Neural cell (in vitro differentiated cells): ENCODE measurements around the gene DPF3. TPM values are rescaled to one million over a fixed set of nuclear protein-coding genes. Genes with fewer than 3 reads are reported as not detected.

Source experiments
- H2AFZ ChIP-seq: fragments of 200-600, 300-800 bp; sonication (generic), shearing (Covaris generic); 2 replicates; pipeline ENCODE4 v1.6.0; 2014; ENCODE audit warnings: low read depth, mild to moderate bottlenecking, antibody characterized with exemption, low read length, moderate library complexity
- H3F3A ChIP-seq: fragments of 200-600 bp; shearing (Covaris generic); 2 replicates; pipeline ENCODE4 v1.6.1; 2016; ENCODE audit warnings: mild to moderate bottlenecking, moderate library complexity, mixed read lengths, antibody characterized with exemption, low read length; ENCODE audit not compliant: insufficient read depth, poor library complexity, severe bottlenecking
- H3K27ac ChIP-seq: fragments of 200-600, 300-800 bp; sonication (generic), shearing (Covaris generic); 2 replicates; pipeline ENCODE4 v1.5.1; 2014; ENCODE audit warnings: mild to moderate bottlenecking, low read length, moderate library complexity
- H3K27me3 ChIP-seq: fragments of 300-800, 200-600 bp; sonication (generic), shearing (Covaris generic); 2 replicates; pipeline ENCODE4 v1.6.0; 2014; ENCODE audit warnings: mild to moderate bottlenecking, low read depth, low read length, moderate library complexity; ENCODE audit not compliant: insufficient read depth
- H3K36me3 ChIP-seq: fragments of 300-800, 200-600 bp; sonication (generic), shearing (Covaris generic); 2 replicates; pipeline ENCODE4 v1.5.1; 2014; ENCODE audit warnings: mild to moderate bottlenecking, antibody characterized with exemption, low read length, moderate library complexity; ENCODE audit not compliant: insufficient read depth
- H3K4me2 ChIP-seq: fragments of 300-800, 200-600 bp; sonication (generic), shearing (Covaris generic); 2 replicates; pipeline ENCODE4 v1.6.0; 2014; ENCODE audit warnings: mild to moderate bottlenecking, low read length
- H3K4me3 ChIP-seq: fragments of 300-800, 200-600 bp; sonication (generic), shearing (Covaris generic); 2 replicates; pipeline ENCODE4 v1.5.1; 2014; ENCODE audit warnings: mild to moderate bottlenecking, low read length, moderate library complexity
- H3K79me2 ChIP-seq: fragments of 200-600 bp; shearing (Covaris generic); replicated peaks from 2 replicates; pipeline ENCODE4 v1.6.0; 2014; ENCODE audit warnings: mild to moderate bottlenecking, low read length, moderate library complexity; ENCODE audit not compliant: insufficient read depth
- H3K9ac ChIP-seq: fragments of 300-800, 200-600 bp; sonication (generic), shearing (Covaris generic); 2 replicates; pipeline ENCODE4 v1.6.1; 2016; ENCODE audit warnings: mild to moderate bottlenecking, low read length, mixed read lengths
- H3K9me2 ChIP-seq: fragments of 200-600 bp; shearing (Covaris generic); 2 replicates; pipeline ENCODE4 v1.6.1; 2016; ENCODE audit warnings: mild to moderate bottlenecking, low read length, mixed read lengths; ENCODE audit not compliant: insufficient read depth
- H3K9me3 ChIP-seq: fragments of 200-600, 300-800 bp; sonication (generic), shearing (Covaris generic); 2 replicates; pipeline ENCODE4 v1.6.1; 2016; ENCODE audit warnings: mild to moderate bottlenecking, mixed run types, low read length, moderate library complexity, mixed read lengths
- H4K20me1 ChIP-seq: fragments of 200-600 bp; shearing (Covaris generic); 2 replicates; pipeline ENCODE4 v1.6.1; 2016; ENCODE audit warnings: mild to moderate bottlenecking, mixed run types; ENCODE audit not compliant: insufficient read depth
- EP300 ChIP-seq: fragments of 450-650 bp; conservative IDR thresholded peaks from 2 replicates; pipeline ENCODE4 v1.6.1; 2014; ENCODE audit warnings: antibody characterized with exemption, mild to moderate bottlenecking, moderate library complexity; ENCODE audit not compliant: poor library complexity, severe bottlenecking
- EZH2 ChIP-seq: fragments of 200-600, 300-800 bp; shearing (Covaris generic), sonication (generic); IDR thresholded peaks from 2 replicates; pipeline ENCODE4 v1.6.1; 2014; ENCODE audit warnings: antibody characterized with exemption, low read length, borderline replicate concordance, mild to moderate bottlenecking; ENCODE audit not compliant: insufficient read depth, poor library complexity, severe bottlenecking
- MXI1 ChIP-seq: fragments of 450-650 bp; conservative IDR thresholded peaks from 2 replicates; pipeline ENCODE4 v1.6.1; 2014; ENCODE audit warnings: antibody characterized with exemption, mild to moderate bottlenecking; ENCODE audit not compliant: poor library complexity, severe bottlenecking
- POLR2AphosphoS5 ChIP-seq: IDR thresholded peaks from 2 replicates; pipeline ENCODE4 v1.6.1; 2012
- RAD21 ChIP-seq: fragments of 450-650 bp; conservative IDR thresholded peaks from 2 replicates; pipeline ENCODE4 v1.6.1; 2014; ENCODE audit warnings: antibody characterized with exemption, mild to moderate bottlenecking, moderate library complexity
- SMC3 ChIP-seq: fragments of 450-650 bp; conservative IDR thresholded peaks from 2 replicates; pipeline ENCODE4 v1.6.1; 2014; ENCODE audit warnings: antibody characterized with exemption, mild to moderate bottlenecking, moderate library complexity; ENCODE audit not compliant: poor library complexity
- TAF1 ChIP-seq: IDR thresholded peaks from 2 replicates; pipeline ENCODE4 v1.6.1; 2012; ENCODE audit warnings: low read depth
- polyA plus RNA-seq: library from polyadenylated mRNA; depleted of rRNA; stranded (reverse); fragments of >200 nt; gene quantifications from 2 replicates; pipeline ENCODE4 v1.2.3, GENCODE V29; 2014
- TF ChIP-seq, protein P1 (sequence below): fragments of 450-650 bp; IDR thresholded peaks from 2 replicates; pipeline ENCODE4 v1.5.1; 2014; ENCODE audit warnings: antibody characterized with exemption, mild to moderate bottlenecking, moderate library complexity; ENCODE audit not compliant: poor library complexity, severe bottlenecking
- TF ChIP-seq, protein P2 (sequence below): IDR thresholded peaks from 2 replicates; pipeline ENCODE4 v1.6.1; 2012; ENCODE audit warnings: borderline replicate concordance

The DPF3 gene
- polyA plus RNA-seq, 1 donor from 2014 or later: 2.9 TPM

DNA sequence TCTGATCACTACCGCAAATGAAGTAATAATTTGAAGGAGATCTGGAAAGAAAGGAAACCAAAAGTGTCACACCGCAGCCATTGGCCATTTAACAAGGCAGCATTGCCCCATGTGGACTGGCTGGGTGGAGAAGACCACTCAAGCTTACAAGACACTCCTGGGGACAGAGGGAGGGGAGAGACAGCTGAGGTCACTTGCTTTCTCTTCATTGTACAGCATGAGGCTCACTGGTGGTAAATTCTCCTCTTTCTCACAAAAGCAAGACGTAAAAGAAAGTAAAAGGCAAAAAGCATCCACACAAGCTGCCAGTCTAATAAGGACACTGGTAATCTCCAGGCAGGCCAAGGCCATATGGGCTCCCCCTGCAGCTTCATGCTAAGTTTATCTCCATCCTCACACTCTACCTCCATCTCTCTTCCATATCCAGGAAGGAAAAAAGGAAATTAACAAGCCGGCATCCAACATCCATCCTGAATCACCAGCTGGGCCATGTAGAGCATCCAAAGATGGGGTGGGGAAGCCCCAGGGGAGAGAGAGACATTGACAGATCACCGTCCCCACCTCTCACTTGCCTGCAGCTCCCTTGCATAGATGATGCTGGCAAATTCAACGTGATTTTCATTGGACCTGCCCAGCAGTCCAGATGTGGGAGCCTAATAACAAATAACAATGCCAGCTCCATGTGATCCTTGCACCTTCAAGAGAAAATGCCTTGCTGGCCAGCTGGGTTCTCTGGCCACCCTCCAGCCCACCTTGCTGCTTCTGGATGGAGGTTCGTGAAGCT is 100.6 kb downstream of the DPF3 start:
- no peaks in the 10 kb centered on the region for H4K20me1 ChIP-seq
- no peaks in the 10 kb centered on the region for H3K9me2 ChIP-seq
- H3F3A ChIP-seq: no peaks in the 10 kb centered on the region
- no peak overlapping the region for H3K9ac ChIP-seq
- no peaks in the 10 kb centered on the region for H3K36me3 ChIP-seq
- no peak overlapping the region for H3K4me3 ChIP-seq
- TF ChIP-seq TAF1 (no peak), POLR2AphosphoS5 (no peak), RAD21 (no peak), MXI1 (no peak), SMC3 (no peak), EP300 (no peak), EZH2 (no peak)
- TF ChIP-seq, protein P1, sequence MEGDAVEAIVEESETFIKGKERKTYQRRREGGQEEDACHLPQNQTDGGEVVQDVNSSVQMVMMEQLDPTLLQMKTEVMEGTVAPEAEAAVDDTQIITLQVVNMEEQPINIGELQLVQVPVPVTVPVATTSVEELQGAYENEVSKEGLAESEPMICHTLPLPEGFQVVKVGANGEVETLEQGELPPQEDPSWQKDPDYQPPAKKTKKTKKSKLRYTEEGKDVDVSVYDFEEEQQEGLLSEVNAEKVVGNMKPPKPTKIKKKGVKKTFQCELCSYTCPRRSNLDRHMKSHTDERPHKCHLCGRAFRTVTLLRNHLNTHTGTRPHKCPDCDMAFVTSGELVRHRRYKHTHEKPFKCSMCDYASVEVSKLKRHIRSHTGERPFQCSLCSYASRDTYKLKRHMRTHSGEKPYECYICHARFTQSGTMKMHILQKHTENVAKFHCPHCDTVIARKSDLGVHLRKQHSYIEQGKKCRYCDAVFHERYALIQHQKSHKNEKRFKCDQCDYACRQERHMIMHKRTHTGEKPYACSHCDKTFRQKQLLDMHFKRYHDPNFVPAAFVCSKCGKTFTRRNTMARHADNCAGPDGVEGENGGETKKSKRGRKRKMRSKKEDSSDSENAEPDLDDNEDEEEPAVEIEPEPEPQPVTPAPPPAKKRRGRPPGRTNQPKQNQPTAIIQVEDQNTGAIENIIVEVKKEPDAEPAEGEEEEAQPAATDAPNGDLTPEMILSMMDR: no peak
- TF ChIP-seq, protein P2, sequence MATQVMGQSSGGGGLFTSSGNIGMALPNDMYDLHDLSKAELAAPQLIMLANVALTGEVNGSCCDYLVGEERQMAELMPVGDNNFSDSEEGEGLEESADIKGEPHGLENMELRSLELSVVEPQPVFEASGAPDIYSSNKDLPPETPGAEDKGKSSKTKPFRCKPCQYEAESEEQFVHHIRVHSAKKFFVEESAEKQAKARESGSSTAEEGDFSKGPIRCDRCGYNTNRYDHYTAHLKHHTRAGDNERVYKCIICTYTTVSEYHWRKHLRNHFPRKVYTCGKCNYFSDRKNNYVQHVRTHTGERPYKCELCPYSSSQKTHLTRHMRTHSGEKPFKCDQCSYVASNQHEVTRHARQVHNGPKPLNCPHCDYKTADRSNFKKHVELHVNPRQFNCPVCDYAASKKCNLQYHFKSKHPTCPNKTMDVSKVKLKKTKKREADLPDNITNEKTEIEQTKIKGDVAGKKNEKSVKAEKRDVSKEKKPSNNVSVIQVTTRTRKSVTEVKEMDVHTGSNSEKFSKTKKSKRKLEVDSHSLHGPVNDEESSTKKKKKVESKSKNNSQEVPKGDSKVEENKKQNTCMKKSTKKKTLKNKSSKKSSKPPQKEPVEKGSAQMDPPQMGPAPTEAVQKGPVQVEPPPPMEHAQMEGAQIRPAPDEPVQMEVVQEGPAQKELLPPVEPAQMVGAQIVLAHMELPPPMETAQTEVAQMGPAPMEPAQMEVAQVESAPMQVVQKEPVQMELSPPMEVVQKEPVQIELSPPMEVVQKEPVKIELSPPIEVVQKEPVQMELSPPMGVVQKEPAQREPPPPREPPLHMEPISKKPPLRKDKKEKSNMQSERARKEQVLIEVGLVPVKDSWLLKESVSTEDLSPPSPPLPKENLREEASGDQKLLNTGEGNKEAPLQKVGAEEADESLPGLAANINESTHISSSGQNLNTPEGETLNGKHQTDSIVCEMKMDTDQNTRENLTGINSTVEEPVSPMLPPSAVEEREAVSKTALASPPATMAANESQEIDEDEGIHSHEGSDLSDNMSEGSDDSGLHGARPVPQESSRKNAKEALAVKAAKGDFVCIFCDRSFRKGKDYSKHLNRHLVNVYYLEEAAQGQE: no peak
- no peak overlapping the region for H3K4me2 ChIP-seq
- no peak overlapping the region for H2AFZ ChIP-seq
- no peaks in the 10 kb centered on the region for H3K27me3 ChIP-seq
- no peak overlapping the region for H3K27ac ChIP-seq
- H3K9me3 ChIP-seq: no peaks in the 10 kb centered on the region
- no peaks in the 10 kb centered on the region for H3K79me2 ChIP-seq

DNA sequence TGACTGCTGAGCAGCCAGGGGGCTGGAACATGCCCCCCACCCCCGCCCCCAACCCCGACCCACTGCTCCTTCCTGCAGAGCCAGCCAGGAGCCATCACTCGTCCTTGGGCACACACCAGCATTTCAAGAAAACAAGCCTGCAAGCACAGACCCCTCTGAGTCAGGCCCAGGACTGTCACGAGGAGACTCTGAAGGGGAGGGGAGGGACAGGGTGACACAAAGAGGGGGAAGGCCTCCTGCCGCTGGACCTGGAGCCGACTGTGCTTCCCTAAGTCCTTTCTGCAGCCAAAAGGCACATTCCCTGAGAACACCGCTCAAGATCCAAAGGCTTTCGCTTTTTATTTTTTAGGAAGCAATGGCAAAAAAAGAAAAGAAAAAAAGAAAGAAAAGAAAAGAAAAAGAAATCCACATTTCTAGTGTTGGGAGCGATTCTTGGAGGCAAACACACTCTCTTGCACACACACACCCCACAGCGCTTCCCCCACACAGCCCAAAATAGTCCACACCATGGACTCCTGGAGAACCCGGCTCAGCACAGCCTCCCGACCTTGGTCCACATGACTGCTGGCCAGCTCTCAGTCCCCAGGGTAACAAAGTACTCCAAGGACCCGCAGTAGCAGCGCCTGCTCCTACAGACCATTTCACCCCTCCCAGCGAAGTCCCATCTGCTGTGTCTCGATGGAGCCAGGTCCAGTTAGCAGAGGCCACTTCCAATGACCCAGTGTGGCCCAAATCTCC is 101.7 kb downstream of the DPF3 start:
- Histone ChIP-seq H3K27ac (no peak overlapping the region), H3K9me3 (no peaks in the 10 kb centered on the region), H3K4me2 (no peak overlapping the region), H3K4me3 (no peak overlapping the region), H3K79me2 (no peaks in the 10 kb centered on the region), H2AFZ (no peak overlapping the region), H3K9me2 (no peaks in the 10 kb centered on the region), H4K20me1 (no peaks in the 10 kb centered on the region), H3K9ac (no peak overlapping the region), H3K27me3 (no peaks in the 10 kb centered on the region), H3K36me3 (no peaks in the 10 kb centered on the region), H3F3A (no peaks in the 10 kb centered on the region)
- TF ChIP-seq SMC3 (no peak), EP300 (no peak), TAF1 (no peak), EZH2 (no peak), MXI1 (no peak), RAD21 (no peak), POLR2AphosphoS5 (no peak)
- TF ChIP-seq, protein P2: no peak
- TF ChIP-seq, protein P1: no peak
